Hypothalamus (tissue), 51 donors: ENCODE results near the gene TRMU.
"Not testable (repeated sequence)": the region's sequence is repeated elsewhere in the genome, so short reads cannot be mapped to it uniquely, and the experiment has no call there.

Source experiments
- DNase-seq, 51 donors: peaks; one replicate each; lab custom pipeline; 2025; lab: John Stamatoyannopoulos, UW

TRMU gene

GRCh38 chr22:46403880-46404279 lies 68.4 kb downstream of the TRMU start:
- DNase-seq = not testable (repeated sequence)

DNA sequence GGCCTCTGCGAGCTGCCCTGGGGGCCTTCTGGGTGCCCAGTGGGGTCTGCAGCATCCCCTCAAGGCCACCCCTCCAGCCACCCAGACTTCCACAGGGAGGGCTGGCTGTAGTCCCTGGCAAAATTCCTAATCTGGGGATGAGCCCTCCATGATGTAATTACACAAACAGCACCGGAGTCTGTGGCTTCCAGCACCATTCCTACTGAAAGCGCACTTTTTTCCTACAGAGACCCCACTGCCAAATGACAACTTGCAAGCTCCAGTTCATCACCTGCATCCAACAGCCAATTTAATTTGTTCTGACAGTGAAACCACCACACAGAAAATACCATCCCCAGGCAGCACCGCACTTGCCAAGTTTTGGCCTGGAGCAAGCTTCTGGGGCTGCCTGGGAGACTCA lies 70.4 kb downstream of the TRMU start:
- DNase-seq = no peak

DNA sequence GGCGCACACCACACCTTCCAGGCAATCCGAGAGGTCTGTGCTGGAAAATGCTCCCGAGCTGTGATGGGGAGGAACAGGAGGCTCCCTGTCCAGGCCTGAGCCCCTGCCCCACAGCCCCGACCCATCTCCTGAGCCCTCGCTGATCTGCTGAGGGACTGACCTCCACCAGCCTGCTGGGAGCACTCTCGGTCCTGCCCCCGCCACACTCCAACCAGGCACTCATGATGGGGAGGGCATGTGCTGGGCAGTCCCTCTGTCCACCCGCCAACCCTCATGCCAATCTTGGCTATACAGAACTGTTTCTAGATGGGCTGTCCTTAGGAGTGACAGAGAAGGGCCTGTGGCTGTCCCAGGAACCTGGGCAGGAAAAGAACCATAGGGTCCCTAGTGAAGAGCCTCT lies 70.8 kb downstream of the TRMU start:
- DNase-seq = no peak

DNA sequence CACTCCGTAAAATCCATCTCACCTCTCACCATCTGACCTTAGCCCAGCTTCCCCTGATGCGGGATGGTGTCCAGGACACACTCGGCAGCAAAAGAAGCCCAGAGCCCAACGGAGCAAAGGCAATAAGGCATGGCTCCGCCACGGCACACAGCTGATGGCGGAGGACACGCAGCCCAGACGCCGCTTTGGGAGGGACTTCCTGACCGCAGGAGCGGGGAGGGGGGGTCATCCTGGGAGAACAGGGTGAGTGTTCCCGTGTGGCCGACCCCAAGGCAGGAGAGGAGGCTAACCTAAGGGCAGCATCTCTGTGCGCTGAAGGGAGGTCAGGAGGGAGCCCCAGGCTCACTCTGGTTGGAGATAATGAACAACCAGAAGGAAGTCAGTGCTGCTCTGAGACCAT lies 71.3 kb downstream of the TRMU start:
- DNase-seq = no peak
